UCSD-AML1 (cell line): ENCODE data around the gene ETV6.
"Not testable (repeated sequence)": the region's sequence is repeated elsewhere in the genome, so short reads cannot be mapped to it uniquely, and the experiment has no call there.

Experiments
- DNase-seq: peaks from one replicate; lab custom pipeline; 2025; ENCODE audit not compliant: unreplicated experiment; lab: John Stamatoyannopoulos, UW

Gene ETV6

DNA sequence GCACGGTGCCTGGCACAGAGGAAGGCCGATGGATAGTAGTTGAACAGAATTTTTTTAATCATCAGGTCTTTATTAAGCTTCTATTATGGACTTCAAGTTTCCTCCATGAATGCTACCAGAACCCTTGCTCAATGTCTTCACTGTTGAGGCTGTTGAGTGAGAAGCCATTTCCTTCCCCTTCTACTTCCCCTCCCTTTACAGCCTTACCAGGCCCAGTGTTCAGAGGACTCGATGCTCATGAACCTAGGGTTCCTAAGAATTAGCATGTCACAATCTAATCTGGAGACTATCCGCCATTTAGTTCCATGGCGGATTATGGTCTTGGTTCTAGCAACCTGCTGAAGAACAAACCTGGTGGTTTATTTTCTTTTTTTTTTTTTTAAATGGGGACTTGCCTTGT is 17.7 kb downstream of the ETV6 start:
- no peak for DNase-seq

- DNase-seq = peak; percentile 25
Observed at GRCh38 chr12:11668611-11669010, 19.1 kb downstream of the ETV6 start.

DNA sequence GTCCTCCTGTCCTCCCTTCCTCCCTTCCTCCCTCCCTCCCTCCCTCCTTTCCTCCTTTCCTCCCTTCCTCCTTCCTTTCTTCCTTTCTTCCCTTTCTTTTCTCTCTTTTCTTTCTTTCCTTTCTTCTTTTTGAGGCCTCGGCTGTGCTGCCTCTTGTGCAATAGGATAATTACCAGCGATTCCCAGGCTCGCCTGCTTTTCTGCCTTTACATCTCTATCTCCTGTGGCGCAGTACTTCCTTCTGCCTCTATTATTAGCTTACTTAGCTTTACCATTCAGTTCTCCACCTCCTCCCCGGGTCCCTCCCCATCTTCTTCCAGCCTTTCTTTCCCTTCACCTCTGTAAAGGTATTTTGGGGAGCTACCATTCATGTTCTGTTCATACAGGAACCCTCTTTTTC is 19.9 kb downstream of the ETV6 start:
- DNase-seq = no peak

DNA sequence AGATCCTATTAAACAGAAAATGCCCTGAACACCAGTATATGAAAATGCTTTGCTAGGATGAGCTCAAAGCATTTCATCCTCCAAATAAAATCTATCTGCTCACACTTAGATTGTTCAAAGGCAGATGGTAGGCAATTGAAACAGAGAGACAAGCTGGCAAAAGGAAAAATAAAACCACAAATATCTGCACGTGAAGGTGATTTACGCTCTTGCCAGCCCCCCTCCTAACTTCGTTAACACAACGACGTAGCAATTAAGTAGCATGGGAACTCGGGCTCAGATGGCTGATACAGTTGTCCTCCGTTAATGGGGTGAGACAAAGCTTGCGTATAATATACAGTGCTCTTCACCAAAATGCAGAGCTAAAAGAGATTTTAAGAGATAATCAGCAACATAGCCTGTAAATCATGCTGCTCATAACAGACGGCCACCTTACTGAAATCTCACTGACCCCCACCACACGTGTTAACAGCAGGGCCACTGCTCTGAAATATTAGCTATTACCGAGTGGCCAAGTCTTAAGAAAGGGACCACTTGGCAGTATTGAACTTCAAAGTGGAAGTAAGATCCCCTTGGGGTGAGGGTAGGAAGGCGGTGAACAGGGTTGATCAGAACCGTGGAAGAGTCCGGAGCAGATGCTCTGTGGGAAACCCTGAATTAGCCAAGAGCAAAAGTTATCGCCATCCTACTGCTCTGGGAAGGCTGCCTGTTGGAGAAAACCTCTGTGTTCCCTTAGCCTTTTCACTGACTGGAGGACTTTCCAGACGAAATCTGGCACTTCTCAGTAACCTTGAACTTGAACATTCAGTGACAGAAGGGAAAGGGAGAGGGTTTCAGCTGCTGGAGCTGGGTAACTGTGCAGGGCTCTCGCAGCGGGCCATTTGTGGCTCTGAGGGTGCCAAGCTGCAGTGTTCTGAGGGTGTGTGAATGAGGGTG is 23.1 kb downstream of the ETV6 start:
- no peak for DNase-seq

DNA sequence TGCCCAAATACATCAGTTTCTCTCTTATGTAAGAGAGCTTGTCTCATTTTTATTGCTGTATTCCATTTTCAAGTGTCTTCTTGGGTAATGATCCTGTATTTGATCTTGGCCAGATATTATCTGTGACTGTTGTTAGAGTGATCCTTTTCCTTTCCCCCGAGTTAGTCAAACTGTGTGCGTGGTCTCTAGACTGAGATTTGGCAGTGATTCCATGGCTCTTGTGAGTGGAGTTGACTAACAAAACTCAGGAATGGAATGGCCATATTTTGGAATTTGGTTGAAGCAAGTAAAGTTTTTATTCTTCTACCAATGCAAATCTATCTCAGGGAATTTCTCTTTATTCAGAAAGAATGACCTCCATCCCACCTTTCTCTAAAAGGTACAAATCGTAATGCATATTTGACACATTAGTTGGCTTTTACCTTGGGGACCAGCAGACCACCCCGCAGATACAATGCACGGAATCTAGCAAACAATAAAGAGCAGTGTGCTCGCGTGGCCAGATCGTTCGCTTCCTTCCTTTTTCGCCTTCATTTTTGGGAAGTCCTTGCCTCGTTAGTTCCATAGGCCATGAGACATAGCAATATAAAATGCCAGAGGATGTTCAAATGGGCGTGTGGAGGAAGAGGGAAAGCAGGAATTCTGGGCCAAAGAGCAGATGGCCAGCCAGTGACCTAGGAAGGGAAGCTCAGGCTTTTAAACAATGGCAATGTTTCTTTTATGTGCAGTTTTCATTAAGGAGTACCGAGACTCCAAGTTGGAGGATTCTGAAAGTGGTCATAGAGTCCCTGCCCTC is 24.4 kb downstream of the ETV6 start:
- DNase-seq = no peak

DNA sequence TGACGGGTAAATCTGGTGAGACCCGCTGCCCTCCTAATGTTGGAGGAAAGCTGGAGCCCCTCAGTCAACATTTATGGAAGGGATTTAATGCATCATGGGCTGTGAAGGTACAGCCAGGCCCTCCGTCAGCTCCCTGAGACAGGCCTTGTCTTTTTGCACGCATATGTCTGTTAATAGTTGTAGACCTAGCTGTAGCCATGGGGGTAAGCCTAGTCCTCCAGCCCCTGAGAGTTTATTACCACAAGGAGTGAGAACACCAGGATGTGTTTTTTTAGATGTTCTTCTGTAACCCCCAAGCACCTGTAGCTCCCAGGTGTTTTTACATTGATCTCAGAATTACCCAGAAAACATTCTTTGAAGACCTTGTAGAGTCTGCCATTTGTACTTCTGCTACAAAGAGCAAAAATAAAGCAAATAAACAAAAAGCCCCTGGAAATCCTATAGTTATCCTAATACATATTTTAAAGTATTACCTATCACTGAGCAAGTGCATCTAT is 25.5 kb downstream of the ETV6 start:
- no peak for DNase-seq

- DNase-seq = no peak
Observed at GRCh38 chr12:11676052-11676451, 26.6 kb downstream of the ETV6 start.

- DNase-seq = no peak
Observed at GRCh38 chr12:11677093-11677492, 27.6 kb downstream of the ETV6 start.

DNA sequence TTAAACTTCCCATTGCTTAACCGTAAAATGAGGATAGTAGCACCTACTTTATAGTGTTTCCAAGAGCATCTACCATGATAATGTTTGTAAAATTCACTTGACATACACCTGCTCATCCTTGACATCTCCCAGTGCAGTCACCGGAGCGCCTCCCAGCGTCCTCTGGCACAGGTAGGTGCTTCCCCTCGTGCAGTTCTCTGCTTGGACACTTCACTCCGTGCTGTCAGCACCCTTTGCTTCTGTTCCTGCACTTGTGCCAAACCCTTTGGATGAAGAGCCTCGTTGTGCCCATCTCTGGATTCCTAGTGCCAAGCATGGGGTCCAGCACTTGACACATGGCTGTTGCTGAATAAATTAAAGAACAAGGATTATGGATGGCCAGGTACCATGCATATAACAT is 28.3 kb downstream of the ETV6 start:
- DNase-seq = no peak

GRCh38 chr12:11678781-11679180 is 29.3 kb downstream of the ETV6 start:
- DNase-seq = no peak

DNA sequence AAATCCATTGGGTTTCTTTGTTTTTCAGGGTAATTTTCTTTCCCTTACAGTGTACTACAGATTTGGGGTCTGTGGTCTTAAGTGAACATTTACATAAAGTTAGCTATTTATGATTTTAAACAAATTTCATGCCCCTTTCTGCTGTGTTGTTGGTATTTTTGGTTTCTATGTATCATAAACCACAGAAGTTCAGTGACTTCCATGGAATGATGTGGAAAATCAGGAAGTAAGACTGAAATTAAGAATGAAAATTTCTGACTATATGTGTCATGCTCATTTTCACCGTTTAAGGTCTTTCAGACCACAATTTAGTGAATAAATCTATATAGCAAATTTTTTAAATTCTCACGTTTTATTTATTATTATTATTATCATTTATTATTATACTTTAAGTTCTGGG is 31.7 kb downstream of the ETV6 start:
- DNase-seq = no peak

DNA sequence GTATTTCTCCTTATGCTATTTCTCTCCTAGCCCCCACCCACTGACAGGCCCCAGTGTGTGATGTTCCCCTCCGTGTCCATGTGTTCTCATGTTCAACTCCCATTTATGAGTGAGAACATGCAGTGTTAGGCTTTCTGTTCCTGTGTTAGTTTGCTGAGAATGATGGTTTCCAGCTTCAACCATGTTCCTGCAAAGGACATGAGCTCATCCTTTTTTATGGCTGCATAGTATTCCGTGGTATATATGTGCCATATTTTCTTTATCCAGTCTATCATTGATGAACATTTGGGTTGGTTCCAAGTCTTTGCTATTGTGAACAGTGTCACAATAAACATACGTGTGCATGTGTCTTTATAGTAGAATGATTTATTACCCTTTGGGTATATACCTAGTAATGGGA is 32.2 kb downstream of the ETV6 start:
- not testable (repeated sequence) for DNase-seq

GRCh38 chr12:11684393-11684792 is 34.9 kb downstream of the ETV6 start:
- no peak for DNase-seq

DNA sequence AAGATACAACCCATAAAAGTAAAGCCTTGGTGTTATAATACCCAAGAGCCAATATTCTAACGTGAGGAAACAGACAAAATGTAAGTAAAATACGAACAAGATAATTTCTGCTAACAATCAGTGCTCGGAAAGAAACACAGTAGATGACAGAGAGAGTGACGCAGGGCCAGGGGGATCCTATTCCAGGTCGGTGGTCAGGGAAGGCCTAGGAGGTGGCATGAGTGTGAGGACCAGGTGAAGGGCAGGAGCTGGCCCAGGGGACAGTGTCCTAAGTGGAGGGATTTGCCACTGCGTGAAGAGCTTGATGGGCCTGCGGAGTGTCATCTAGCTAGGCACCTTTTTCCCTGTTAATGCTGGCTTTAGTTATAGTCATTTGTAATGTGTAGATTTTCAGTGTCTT is 35.3 kb downstream of the ETV6 start:
- DNase-seq = no peak

GRCh38 chr12:11685316-11685715 is 35.8 kb downstream of the ETV6 start:
- no peak for DNase-seq

DNA sequence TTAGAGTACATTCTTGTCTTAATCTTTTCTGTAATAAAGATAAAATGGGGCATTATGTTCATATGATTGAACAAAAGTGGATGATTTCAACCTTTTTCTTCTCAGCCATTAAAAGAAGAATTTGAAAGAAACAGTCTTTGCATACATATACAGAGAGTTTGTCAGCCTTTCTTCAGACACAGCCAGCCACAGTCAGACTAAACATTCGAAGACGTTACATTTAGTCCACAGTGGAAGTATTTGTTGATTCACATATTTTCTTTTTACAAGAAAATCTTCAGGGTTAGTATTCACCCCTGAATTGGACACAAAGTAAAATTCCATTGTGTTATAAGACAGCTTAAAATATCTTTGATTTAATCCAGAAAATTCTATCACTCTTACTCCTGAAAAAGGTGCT is 36.2 kb downstream of the ETV6 start:
- DNase-seq = no peak

DNA sequence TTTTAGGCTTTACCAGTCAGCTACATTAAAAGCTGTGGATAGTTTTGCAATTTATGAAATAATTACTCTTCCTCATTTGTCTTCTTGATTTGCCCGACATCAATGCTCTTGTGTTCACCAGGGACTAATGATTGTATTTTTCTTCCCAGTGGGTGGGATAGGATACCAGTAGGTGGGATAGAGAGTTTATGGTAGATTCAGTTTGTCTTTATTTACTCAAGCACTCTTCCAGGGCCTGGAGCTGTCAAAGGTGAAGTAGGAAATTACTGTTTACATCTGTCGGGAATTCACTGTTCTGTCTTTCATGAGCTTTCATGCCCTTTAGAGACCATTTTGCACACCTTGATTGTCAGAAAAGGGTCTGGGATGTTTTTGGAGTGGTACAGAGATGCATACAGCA is 36.6 kb downstream of the ETV6 start:
- DNase-seq = no peak

DNA sequence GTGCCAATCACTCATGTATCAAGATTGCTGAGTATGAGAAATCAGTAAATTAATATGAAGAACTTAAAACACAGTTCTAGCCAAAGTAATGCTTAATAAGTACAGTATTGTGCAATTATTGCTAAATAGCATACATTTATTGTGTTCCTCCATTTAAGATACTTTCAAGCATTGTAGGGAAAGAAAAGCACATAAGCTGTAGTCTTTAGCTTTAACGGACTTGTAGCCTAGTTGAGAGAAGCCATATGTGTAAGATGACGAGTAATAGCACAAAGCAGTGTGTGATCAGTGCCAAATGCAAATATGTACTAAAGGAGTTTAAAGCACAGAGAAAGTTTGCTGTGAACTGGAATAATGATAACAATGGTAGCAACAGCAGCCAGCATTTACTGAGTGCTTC is 38.1 kb downstream of the ETV6 start:
- DNase-seq = no peak

DNA sequence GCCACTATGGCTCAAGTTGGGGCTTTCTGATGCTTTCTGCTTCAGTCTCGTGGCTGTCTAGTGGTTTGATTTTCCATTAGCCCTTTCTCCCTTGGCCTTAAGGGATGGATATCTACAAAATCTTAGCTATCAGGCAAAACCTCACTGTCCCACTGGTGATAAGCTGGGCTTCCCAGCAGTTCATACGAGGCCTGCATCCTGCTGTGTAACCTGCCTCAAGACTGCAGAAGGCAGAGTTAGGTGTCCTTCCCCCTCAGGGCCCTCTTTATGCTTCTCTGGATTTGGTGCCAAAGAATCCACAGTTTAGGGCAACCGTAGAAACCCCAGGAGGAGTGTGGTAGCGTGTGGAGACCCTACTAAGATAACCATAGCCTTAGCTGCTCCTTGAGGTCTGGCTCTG is 38.9 kb downstream of the ETV6 start:
- DNase-seq = no peak

DNA sequence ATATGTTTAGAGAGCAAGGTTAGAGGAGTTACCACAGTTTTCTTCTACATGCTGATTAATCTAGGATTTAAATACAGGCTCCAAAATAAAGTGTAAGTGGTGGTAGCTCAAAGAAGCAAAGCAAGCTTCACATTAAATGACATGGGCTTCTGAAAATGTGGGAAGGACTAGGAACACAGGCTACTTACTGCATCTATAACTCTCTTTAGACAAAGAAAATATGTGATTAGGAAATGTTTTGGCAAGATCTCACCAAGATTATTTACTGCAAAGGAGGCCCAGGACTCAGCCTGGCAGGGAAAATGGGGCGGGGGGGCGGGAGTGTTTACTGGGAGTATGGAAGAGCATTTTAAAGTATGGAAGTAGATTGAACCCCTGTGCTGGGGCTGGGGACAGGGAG is 39.4 kb downstream of the ETV6 start:
- no peak for DNase-seq

GRCh38 chr12:11689591-11690186 is 40.2 kb downstream of the ETV6 start:
- no peak for DNase-seq

DNA sequence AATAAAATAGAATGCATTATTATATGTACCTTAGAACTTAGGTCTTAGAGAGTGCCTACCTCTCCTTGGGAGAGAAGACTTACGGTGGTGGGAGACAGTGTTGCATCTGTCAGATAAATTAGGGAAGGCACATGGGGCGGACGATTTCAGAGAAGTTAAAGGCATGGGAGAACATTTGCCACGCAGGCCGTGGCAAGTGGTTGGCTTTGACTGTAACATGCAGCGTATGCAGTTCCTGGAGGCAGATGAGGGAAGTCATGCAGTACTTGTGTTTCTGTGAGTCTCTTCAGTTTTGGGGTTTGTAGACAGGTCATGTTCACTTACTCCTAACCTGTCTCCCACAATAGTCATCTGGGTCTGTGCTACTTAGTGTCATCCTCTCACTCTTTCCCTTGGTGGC is 43.6 kb downstream of the ETV6 start:
- DNase-seq = no peak
